Stimulated activated CD4-positive, alpha-beta T cell treated with anti-CD3 and anti-CD28 coated beads, Interleukin-1b, Interleukin-23, amount 100 ng/mL, for 4 hours (primary cell): ENCODE results near the gene TBX1.
"Not testable (repeated sequence)": the region's sequence is repeated elsewhere in the genome, so short reads cannot be mapped to it uniquely, and the experiment has no call there.

Experiments
- DNase-seq, 2 donors: peaks; one replicate each; pipeline ENCODE4 v3.0.0-alpha.2; 2020; ENCODE audit warnings: low read depth in 2 of 2

Gene TBX1

GRCh38 chr22:19723232-19723982 is 37.2 kb upstream of the TBX1 start, which contains the start of gene GP1BB:
Gene GP1BB (plus strand): TSS chr22:19723539. CDS start chr22:19723570, 31 bp downstream.
- peak in 1 of 2 donors; percentile 31 for DNase-seq

GRCh38 chr22:19723983-19724827 is 36.4 kb upstream of the TBX1 start:
- DNase-seq = peak in 1 of 2 donors; percentile 27

GRCh38 chr22:19724927-19725661 is 35.5 kb upstream of the TBX1 start:
- no peak for DNase-seq

- not testable (repeated sequence) for DNase-seq
Observed at GRCh38 chr22:19726064-19726788, 34.4 kb upstream of the TBX1 start.

- DNase-seq = no peak
Observed at GRCh38 chr22:19727310-19728150, 33.0 kb upstream of the TBX1 start.

- DNase-seq = no peak
Observed at GRCh38 chr22:19728271-19728670, 32.3 kb upstream of the TBX1 start.

GRCh38 chr22:19728836-19729235 is 31.7 kb upstream of the TBX1 start:
- DNase-seq = no peak

- DNase-seq = no peak
Observed at GRCh38 chr22:19729507-19729906, 31.1 kb upstream of the TBX1 start.

- no peak for DNase-seq
Observed at GRCh38 chr22:19730198-19730597, 30.4 kb upstream of the TBX1 start.

GRCh38 chr22:19730655-19731360 is 29.8 kb upstream of the TBX1 start:
- peak; percentile 87 to 89 for DNase-seq

- no peak for DNase-seq
Observed at GRCh38 chr22:19731361-19732135, 29.0 kb upstream of the TBX1 start.

- DNase-seq = no peak
Observed at GRCh38 chr22:19732403-19733113, 28.0 kb upstream of the TBX1 start.

- no peak for DNase-seq
Observed at GRCh38 chr22:19733755-19734154, 26.8 kb upstream of the TBX1 start.

GRCh38 chr22:19734163-19734562 is 26.4 kb upstream of the TBX1 start:
- no peak for DNase-seq

GRCh38 chr22:19734837-19735382 is 25.7 kb upstream of the TBX1 start:
- DNase-seq = no peak

- DNase-seq = no peak
Observed at GRCh38 chr22:19735665-19736510, 24.7 kb upstream of the TBX1 start.
